ENCODE results near the gene BEAN1. TPM values are rescaled to one million over a fixed set of nuclear protein-coding genes. Genes with fewer than 3 reads are reported as not detected.

The BEAN1 gene
- polyA plus RNA-seq, 1 donor from 2014 or later: 0.16 TPM

DNA sequence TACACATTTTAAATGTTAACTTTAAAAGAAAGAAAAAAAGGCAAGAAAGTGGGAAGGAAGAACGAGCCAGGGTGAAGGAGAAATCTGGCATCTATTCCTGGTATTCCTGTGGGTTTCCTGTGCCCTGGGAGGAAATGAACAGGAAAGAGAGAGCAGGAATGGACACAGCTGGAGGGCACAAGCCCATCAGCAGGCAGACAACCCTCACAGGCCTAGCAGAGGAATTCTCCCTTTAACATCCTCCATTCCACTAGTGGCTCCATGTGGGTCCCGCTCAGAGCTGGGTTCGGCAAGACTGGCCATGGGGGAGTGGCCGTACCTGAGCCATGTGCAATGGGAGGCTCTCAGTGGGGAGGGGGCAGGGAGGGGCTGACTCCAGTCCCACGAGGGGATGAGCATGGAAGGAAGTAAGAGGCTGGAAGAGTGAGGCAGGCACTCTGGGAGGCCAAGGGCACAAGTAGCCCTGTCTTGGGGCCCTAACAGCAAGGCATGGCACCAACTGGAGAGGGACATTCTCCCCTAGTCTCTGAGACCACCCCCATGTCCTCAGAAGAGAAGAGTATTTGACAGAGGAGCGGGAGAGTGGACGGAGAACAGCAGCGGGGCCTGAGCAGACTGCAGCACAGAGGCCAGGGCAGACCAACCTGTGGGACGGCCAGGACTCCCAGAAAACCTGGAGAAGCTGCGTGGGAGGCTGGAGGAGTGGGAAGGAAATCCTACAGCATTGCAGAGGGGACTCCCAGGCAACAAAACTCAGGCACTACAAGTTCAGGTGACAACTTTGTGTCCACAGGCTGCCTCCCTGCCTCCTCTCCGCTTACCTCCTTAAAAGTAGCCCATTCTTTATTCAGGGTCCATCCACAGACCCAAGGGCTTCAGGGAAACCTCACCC is 92.6 kb downstream of the BEAN1 start:
- Histone ChIP-seq H3K36me3 (ENCODE audit: insufficient read depth, low read length) (no peaks in the 10 kb centered on the region), H2AFZ (ENCODE audit: low read depth, low read length) (no peak overlapping the region), H3K9ac (ENCODE audit: low read length) (no peak overlapping the region), H3K4me2 (ENCODE audit: low read length) (no peak overlapping the region), H3K27ac (ENCODE audit: low read length) (no peak overlapping the region), H3K9me2 (ENCODE audit: insufficient read depth, low read length) (no peaks in the 10 kb centered on the region), H3K27me3 (ENCODE audit: insufficient read depth, low read depth, low read length) (no peaks in the 10 kb centered on the region), H4K20me1 (ENCODE audit: insufficient read depth) (no peaks in the 10 kb centered on the region), H3K9me3 (ENCODE audit: low read length) (no peaks in the 10 kb centered on the region), H3F3A (ENCODE audit: insufficient read depth, low read length, poor library complexity, severe bottlenecking) (no peaks in the 10 kb centered on the region), H3K4me3 (ENCODE audit: low read length) (no peak overlapping the region), H3K79me2 (replicated peaks; ENCODE audit: insufficient read depth, low read length) (no peaks in the 10 kb centered on the region)
- TF ChIP-seq EP300 (conservative IDR thresholded peaks at IDR 0.05; ENCODE audit: poor library complexity, severe bottlenecking): no peak
- no peak for TF ChIP-seq RAD21 (conservative IDR thresholded peaks at IDR 0.05)
- TF ChIP-seq POLR2AphosphoS5 (IDR thresholded peaks at IDR 0.05): no peak
- TF ChIP-seq SMC3 (conservative IDR thresholded peaks at IDR 0.05; ENCODE audit: poor library complexity): no peak
- no peak for TF ChIP-seq EZH2 (IDR thresholded peaks at IDR 0.05; ENCODE audit: borderline replicate concordance, insufficient read depth, low read length, poor library complexity, severe bottlenecking)
- no peak for TF ChIP-seq REST (IDR thresholded peaks at IDR 0.05; ENCODE audit: borderline replicate concordance)
- no peak for TF ChIP-seq MXI1 (conservative IDR thresholded peaks at IDR 0.05; ENCODE audit: poor library complexity, severe bottlenecking)
- TF ChIP-seq TAF1 (IDR thresholded peaks at IDR 0.05; ENCODE audit: low read depth): no peak
- TF ChIP-seq, protein P1, sequence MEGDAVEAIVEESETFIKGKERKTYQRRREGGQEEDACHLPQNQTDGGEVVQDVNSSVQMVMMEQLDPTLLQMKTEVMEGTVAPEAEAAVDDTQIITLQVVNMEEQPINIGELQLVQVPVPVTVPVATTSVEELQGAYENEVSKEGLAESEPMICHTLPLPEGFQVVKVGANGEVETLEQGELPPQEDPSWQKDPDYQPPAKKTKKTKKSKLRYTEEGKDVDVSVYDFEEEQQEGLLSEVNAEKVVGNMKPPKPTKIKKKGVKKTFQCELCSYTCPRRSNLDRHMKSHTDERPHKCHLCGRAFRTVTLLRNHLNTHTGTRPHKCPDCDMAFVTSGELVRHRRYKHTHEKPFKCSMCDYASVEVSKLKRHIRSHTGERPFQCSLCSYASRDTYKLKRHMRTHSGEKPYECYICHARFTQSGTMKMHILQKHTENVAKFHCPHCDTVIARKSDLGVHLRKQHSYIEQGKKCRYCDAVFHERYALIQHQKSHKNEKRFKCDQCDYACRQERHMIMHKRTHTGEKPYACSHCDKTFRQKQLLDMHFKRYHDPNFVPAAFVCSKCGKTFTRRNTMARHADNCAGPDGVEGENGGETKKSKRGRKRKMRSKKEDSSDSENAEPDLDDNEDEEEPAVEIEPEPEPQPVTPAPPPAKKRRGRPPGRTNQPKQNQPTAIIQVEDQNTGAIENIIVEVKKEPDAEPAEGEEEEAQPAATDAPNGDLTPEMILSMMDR (IDR thresholded peaks at IDR 0.05; ENCODE audit: poor library complexity, severe bottlenecking): no peak

GRCh38 chr16:66520406-66521170 is 93.5 kb downstream of the BEAN1 start:
- Histone ChIP-seq H2AFZ (ENCODE audit: low read depth, low read length) (no peak overlapping the region), H3K9me3 (ENCODE audit: low read length) (no peaks in the 10 kb centered on the region), H3K79me2 (replicated peaks; ENCODE audit: insufficient read depth, low read length) (no peaks in the 10 kb centered on the region), H3K4me3 (ENCODE audit: low read length) (no peak overlapping the region), H3F3A (ENCODE audit: insufficient read depth, low read length, poor library complexity, severe bottlenecking) (no peaks in the 10 kb centered on the region), H3K4me2 (ENCODE audit: low read length) (no peak overlapping the region), H3K9me2 (ENCODE audit: insufficient read depth, low read length) (no peaks in the 10 kb centered on the region), H3K9ac (ENCODE audit: low read length) (no peak overlapping the region), H4K20me1 (ENCODE audit: insufficient read depth) (no peaks in the 10 kb centered on the region), H3K36me3 (ENCODE audit: insufficient read depth, low read length) (no peaks in the 10 kb centered on the region), H3K27me3 (ENCODE audit: insufficient read depth, low read depth, low read length) (no peaks in the 10 kb centered on the region), H3K27ac (ENCODE audit: low read length) (no peak overlapping the region)
- TF ChIP-seq SMC3 (conservative IDR thresholded peaks at IDR 0.05; ENCODE audit: poor library complexity) (no peak), EP300 (conservative IDR thresholded peaks at IDR 0.05; ENCODE audit: poor library complexity, severe bottlenecking) (no peak), MXI1 (conservative IDR thresholded peaks at IDR 0.05; ENCODE audit: poor library complexity, severe bottlenecking) (no peak), EZH2 (IDR thresholded peaks at IDR 0.05; ENCODE audit: borderline replicate concordance, insufficient read depth, low read length, poor library complexity, severe bottlenecking) (no peak), POLR2AphosphoS5 (IDR thresholded peaks at IDR 0.05) (no peak), RAD21 (conservative IDR thresholded peaks at IDR 0.05) (no peak), REST (IDR thresholded peaks at IDR 0.05; ENCODE audit: borderline replicate concordance) (no peak), TAF1 (IDR thresholded peaks at IDR 0.05; ENCODE audit: low read depth) (no peak)
- TF ChIP-seq, protein P1 (IDR thresholded peaks at IDR 0.05; ENCODE audit: poor library complexity, severe bottlenecking): no peak
